Fibroblast of mammary gland (primary cell): ENCODE results near the gene LHPP.

Experiments used
- DNase-seq: peaks from one replicate; pipeline ENCODE4 v3.0.0-alpha.2; 2010; ENCODE audit warnings: low read depth
- H3K4me3 ChIP-seq: 2 replicates; pipeline ENCODE4 v1.5.1; 2011; ENCODE audit warnings: low read depth, mild to moderate bottlenecking, low read length, moderate library complexity; ENCODE audit not compliant: control insufficient read depth
- TF ChIP-seq, protein P1 (sequence below): conservative IDR thresholded peaks from 2 replicates; pipeline ENCODE4 v1.5.1; 2011; ENCODE audit warnings: low read depth, low read length, inconsistent platforms; ENCODE audit not compliant: control insufficient read depth, insufficient read depth

Gene LHPP

DNA sequence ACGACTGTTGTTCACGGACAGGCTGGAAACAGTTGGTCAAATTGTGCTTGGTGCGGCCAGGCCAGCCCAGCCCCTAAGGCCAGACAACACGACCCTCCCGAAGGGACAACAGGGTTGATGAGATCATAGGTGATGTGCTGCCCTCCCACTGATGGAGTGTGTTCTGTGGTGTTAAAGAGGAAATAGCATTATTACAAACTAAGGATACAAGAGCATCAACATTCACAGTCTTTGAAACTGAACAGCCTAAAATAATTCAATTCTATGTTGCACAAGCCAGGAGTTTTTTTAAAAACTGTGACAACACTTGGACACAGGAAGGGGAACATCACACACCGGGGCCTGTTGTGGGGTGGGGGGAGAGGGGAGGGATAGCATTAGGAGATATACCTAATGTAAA, 194.9 kb downstream of the LHPP start:
- no peak overlapping the region for H3K4me3 ChIP-seq
- TF ChIP-seq, protein P1, sequence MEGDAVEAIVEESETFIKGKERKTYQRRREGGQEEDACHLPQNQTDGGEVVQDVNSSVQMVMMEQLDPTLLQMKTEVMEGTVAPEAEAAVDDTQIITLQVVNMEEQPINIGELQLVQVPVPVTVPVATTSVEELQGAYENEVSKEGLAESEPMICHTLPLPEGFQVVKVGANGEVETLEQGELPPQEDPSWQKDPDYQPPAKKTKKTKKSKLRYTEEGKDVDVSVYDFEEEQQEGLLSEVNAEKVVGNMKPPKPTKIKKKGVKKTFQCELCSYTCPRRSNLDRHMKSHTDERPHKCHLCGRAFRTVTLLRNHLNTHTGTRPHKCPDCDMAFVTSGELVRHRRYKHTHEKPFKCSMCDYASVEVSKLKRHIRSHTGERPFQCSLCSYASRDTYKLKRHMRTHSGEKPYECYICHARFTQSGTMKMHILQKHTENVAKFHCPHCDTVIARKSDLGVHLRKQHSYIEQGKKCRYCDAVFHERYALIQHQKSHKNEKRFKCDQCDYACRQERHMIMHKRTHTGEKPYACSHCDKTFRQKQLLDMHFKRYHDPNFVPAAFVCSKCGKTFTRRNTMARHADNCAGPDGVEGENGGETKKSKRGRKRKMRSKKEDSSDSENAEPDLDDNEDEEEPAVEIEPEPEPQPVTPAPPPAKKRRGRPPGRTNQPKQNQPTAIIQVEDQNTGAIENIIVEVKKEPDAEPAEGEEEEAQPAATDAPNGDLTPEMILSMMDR: no peak
- no peak for DNase-seq

DNA sequence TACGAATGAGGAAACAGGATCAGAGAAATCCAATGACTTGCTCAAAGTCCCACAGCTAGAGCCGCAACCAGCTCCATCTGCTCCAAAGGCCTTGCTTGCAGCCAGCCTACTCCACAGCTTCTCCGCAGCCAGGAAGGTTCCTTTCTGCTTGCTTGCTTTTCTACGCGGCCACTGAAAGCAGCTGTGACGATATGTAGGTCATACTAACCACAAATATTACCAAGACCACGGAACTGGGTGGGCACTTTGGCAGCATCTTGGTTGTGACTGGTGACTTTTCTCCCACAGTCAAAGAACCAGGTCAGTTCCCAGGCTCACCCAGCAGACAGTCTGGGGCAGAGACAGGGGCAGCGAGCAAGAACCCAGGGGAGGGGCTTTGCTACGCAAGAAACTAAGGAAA, 196.2 kb downstream of the LHPP start:
- TF ChIP-seq, protein P1: no peak
- H3K4me3 ChIP-seq: no peak overlapping the region
- peak; percentile 53 for DNase-seq

DNA sequence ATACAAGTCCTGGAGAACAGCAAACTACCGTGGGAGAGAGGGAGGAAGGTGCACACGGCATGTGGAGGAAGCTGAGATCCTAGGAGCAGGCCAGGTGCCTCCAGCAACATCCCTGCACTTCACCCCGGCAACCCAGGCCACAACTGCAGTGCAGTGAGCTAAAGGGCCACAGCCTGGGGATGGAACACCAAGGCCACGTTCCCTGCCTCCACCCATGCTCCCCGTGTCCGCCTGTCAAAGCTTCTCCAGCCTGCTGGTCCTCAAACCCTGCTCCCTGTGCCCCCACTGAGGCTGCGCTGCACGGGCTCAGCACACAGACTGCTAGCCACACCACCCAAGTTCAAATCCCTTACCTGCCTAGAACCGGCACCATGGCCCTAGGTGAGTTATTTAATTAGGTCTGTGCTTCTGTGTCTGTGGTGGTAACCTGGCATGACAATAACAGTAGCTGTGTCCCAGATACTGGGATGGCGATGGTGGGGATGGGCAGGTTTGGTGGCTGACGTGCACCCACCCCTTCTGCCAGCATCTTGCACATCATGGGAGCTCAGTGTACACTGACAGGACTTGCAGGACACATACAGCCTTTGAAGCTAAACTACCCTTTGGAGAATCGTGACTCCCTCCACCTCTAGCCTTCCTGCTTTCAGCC, 197.1 kb downstream of the LHPP start:
- TF ChIP-seq, protein P1: no peak
- DNase-seq: no peak
- no peak overlapping the region for H3K4me3 ChIP-seq

DNA sequence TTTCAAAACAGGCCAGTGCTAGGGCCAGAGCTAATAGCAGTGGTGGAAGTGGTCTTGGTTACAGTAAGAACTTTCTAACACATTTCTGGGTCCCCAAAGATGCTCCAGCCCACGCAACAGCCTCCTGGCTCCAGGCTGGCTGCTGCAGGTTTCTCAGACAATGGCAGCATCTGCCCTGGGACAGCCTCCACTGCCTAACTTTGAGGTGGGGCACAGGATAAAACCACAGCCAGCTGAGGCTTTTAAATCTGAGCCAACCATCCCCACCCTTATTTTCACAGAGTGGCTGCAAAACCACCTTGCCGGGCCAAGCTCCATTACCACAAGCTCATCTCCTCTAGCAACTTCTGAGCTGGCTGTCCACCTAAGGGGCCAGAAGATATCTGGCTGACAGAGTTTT, 197.8 kb downstream of the LHPP start:
- H3K4me3 ChIP-seq: no peak overlapping the region
- no peak for DNase-seq
- TF ChIP-seq, protein P1: no peak

DNA sequence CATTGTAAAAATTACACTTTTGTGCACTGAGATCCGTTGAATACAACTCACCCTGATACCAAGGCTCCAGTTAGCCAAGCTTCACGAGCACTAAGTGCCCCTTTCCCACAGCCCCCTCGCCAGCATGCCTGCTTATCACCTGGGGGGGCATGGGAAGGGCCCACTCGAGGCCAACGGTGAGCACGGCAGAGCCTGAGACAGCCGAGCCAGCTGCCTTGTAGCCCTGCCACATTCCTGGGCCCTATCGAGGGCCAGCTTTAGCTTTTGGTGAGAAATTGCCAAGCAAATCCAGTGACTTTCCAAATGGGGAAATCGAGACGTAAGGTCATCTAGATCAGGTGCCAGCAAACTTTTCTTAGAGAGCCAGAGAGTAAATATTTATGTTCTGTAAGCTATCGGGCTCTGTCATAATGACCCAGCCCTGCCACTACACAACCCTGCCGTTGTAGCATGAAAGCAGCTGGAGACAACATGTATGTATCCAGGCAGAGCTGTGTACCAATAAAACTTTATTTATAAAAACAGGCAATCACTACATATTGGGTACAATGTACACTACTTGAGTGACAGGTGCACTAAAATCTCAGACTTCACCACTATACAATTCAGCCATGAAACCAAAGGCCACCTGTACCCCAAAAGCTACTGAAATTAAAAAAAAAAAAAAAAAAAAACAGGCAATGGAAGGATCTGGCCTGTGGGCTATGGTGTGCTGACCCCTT, 198.9 kb downstream of the LHPP start:
- H3K4me3 ChIP-seq: no peak overlapping the region
- TF ChIP-seq, protein P1: no peak
- DNase-seq: no peak

DNA sequence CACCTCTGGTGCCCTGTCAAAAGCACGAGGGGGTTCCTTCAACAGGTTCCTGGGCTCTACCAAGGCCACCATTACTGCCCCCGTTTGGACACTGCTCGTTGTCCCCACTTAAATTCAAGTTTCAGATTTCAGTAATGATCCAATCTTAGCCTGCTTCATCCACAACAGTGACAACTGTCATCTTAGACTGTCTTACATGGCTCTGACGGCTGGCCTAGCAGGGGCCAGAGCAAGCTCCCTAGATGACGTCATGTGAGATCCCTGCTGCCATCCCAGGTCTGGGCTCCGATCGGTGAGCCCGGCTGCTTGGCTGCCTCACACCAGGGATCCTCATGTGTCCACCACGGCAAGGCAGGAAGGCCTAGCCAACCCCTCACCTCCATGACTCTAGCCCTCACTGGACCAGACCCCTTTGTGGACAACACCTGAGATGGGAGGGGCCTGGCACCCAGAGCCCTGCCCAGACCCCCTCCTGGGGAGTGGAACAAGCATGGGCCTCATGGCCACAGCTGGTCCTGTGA, 200.1 kb downstream of the LHPP start:
- no peak for DNase-seq
- H3K4me3 ChIP-seq: no peak overlapping the region
- TF ChIP-seq, protein P1: no peak
